ENCODE results near the gene ALDH1A2. TPM values are rescaled to one million over a fixed set of nuclear protein-coding genes. Genes with fewer than 3 reads are reported as not detected.

ALDH1A2 gene
- total RNA-seq, 2 donors from 2014 or later: not detected

DNA sequence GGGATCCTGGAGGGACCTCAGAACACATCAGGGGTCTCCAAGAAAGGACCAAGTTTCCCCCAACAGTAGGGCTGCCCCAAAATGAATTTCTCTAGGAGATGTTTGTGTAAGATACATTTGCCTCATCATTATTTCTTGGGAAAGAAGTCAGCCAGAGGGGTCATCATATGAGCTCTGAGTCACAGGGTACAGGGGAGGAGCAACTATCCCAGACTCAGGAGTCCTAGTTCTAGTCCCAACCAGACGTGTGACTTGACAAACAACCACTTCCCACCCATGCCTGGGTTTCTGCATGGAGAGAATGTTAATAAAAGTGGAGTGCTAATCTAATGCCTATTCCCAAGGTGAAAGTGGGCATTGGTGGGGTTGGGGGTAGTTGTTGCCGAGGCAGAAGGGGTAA lies 144.1 kb downstream of the ALDH1A2 start:
- WGBS, 2 experiments (ENCODE audit: insufficient coverage in 1 of 2, insufficient read length in 1 of 2): 93 to 100% methylated on average over 1 to 2 of the region's 2 CpGs
- no peaks in the 10 kb centered on the region for H3K27me3 Mint-ChIP-seq (ENCODE audit: insufficient read depth)

DNA sequence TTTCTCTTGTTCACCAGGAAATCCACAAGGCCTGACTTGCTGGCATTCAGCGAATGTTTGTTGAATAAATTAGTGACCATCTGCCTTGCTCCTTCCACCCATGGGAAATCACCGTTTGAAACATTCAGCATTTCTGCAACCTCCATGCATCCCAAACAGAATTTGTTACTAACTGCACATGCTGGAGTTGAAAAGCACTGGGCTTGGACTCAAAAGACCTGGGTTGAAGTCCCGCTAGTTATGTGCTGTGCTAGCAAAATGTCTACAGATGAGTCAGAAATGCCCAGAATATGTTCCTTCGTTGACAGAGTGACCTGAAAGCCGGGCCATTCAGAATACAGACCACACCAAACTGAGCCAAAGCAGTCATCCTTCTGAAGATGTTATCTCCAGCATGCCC lies 144.6 kb downstream of the ALDH1A2 start:
- no peaks in the 10 kb centered on the region for H3K27me3 Mint-ChIP-seq (ENCODE audit: insufficient read depth)
- H3K4me3 ChIP-seq (ENCODE audit: low read length): no peak overlapping the region
- peaks cover 12% of the 10 kb centered on the region for H3K4me1 Mint-ChIP-seq
- H3K36me3 Mint-ChIP-seq (ENCODE audit: low read depth): no peaks in the 10 kb centered on the region
- H3K9me3 ChIP-seq (ENCODE audit: control insufficient read depth, low read length): no peaks in the 10 kb centered on the region
- no peaks in the 10 kb centered on the region for H3K36me3 ChIP-seq (ENCODE audit: control insufficient read depth, insufficient read depth, low read length)
- TF ChIP-seq, protein P1, sequence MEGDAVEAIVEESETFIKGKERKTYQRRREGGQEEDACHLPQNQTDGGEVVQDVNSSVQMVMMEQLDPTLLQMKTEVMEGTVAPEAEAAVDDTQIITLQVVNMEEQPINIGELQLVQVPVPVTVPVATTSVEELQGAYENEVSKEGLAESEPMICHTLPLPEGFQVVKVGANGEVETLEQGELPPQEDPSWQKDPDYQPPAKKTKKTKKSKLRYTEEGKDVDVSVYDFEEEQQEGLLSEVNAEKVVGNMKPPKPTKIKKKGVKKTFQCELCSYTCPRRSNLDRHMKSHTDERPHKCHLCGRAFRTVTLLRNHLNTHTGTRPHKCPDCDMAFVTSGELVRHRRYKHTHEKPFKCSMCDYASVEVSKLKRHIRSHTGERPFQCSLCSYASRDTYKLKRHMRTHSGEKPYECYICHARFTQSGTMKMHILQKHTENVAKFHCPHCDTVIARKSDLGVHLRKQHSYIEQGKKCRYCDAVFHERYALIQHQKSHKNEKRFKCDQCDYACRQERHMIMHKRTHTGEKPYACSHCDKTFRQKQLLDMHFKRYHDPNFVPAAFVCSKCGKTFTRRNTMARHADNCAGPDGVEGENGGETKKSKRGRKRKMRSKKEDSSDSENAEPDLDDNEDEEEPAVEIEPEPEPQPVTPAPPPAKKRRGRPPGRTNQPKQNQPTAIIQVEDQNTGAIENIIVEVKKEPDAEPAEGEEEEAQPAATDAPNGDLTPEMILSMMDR (conservative IDR thresholded peaks at IDR 0.05): no peak
- no peak overlapping the region for H3K9ac ChIP-seq (ENCODE audit: extremely low read depth, low read length, poor library complexity, severe bottlenecking)
- no peak overlapping the region for H3K4me3 Mint-ChIP-seq
- H3K4me1 ChIP-seq (ENCODE audit: control insufficient read depth, insufficient read depth, low read length): no peaks in the 10 kb centered on the region
- H3K27ac Mint-ChIP-seq: no peak overlapping the region
- H3K27me3 ChIP-seq (ENCODE audit: control insufficient read depth, insufficient read depth, low read length, poor library complexity, severe bottlenecking): no peaks in the 10 kb centered on the region
- H3K9me3 Mint-ChIP-seq: no peaks in the 10 kb centered on the region
- no peak overlapping the region for H3K27ac ChIP-seq (ENCODE audit: low read depth, low read length)
- WGBS, 2 experiments (ENCODE audit: insufficient coverage in 1 of 2, insufficient read length in 1 of 2): 94 to 95% methylated on average over 5 of the region's 5 CpGs
- no peak for DNase-seq

More for the DNA sequence above, 144.1 kb downstream of the ALDH1A2 start:
- no peak for DNase-seq
- H3K4me3 ChIP-seq (ENCODE audit: low read length): no peak overlapping the region
- H3K27ac Mint-ChIP-seq: no peak overlapping the region
- no peaks in the 10 kb centered on the region for H3K27me3 ChIP-seq (ENCODE audit: control insufficient read depth, insufficient read depth, low read length, poor library complexity, severe bottlenecking)
- no peak overlapping the region for H3K27ac ChIP-seq (ENCODE audit: low read depth, low read length)
- no peak overlapping the region for H3K4me3 Mint-ChIP-seq
- TF ChIP-seq, protein P1 (conservative IDR thresholded peaks at IDR 0.05): no peak
- H3K9ac ChIP-seq (ENCODE audit: extremely low read depth, low read length, poor library complexity, severe bottlenecking): no peak overlapping the region
- H3K9me3 ChIP-seq (ENCODE audit: control insufficient read depth, low read length): no peaks in the 10 kb centered on the region
- H3K4me1 Mint-ChIP-seq: peaks cover 12% of the 10 kb centered on the region
- H3K4me1 ChIP-seq (ENCODE audit: control insufficient read depth, insufficient read depth, low read length): no peaks in the 10 kb centered on the region
- no peaks in the 10 kb centered on the region for H3K9me3 Mint-ChIP-seq
- H3K36me3 Mint-ChIP-seq (ENCODE audit: low read depth): no peaks in the 10 kb centered on the region
- no peaks in the 10 kb centered on the region for H3K36me3 ChIP-seq (ENCODE audit: control insufficient read depth, insufficient read depth, low read length)

GRCh38 chr15:57919754-57920153 lies 145.8 kb downstream of the ALDH1A2 start:
- H3K27me3 Mint-ChIP-seq (ENCODE audit: insufficient read depth): no peaks in the 10 kb centered on the region
- no peak for DNase-seq
- Histone ChIP-seq H3K4me1 (ENCODE audit: control insufficient read depth, insufficient read depth, low read length) (no peaks in the 10 kb centered on the region), H3K9ac (ENCODE audit: extremely low read depth, low read length, poor library complexity, severe bottlenecking) (no peak overlapping the region), H3K36me3 (ENCODE audit: control insufficient read depth, insufficient read depth, low read length) (no peaks in the 10 kb centered on the region), H3K27ac (ENCODE audit: low read depth, low read length) (no peak overlapping the region), H3K27me3 (ENCODE audit: control insufficient read depth, insufficient read depth, low read length, poor library complexity, severe bottlenecking) (no peaks in the 10 kb centered on the region), H3K9me3 (ENCODE audit: control insufficient read depth, low read length) (no peaks in the 10 kb centered on the region), H3K4me3 (ENCODE audit: low read length) (no peak overlapping the region)
- peaks cover 13% of the 10 kb centered on the region for H3K4me1 Mint-ChIP-seq
- no peaks in the 10 kb centered on the region for H3K9me3 Mint-ChIP-seq
- TF ChIP-seq, protein P1 (conservative IDR thresholded peaks at IDR 0.05): no peak
- 94 to 95% methylated on average over 2 of the region's 2 CpGs for WGBS, 2 experiments (ENCODE audit: insufficient coverage in 1 of 2, insufficient read length in 1 of 2)
- no peak overlapping the region for H3K4me3 Mint-ChIP-seq
- no peaks in the 10 kb centered on the region for H3K36me3 Mint-ChIP-seq (ENCODE audit: low read depth)
- H3K27ac Mint-ChIP-seq: no peak overlapping the region
